22Rv1 (cell line): ENCODE data around the gene C1QTNF12.

Experiments
- CTCF ChIP-seq: fragments of 450-650 bp; IDR thresholded peaks from 2 replicates; pipeline ENCODE4 v1.5.1; 2017; ENCODE audit warnings: mild to moderate bottlenecking
- ZFX ChIP-seq: fragments of 450-650 bp; IDR thresholded peaks from 2 replicates; pipeline ENCODE4 v1.6.1; 2017; ENCODE audit warnings: antibody characterized with exemption, borderline replicate concordance

GRCh38 chr1:1243807-1244191 lies 2.7 kb downstream of the C1QTNF12 start:
- TF ChIP-seq CTCF (no peak), ZFX (no peak)
